Frontal cortex (tissue), 4 donors: ENCODE measurements around the gene SPATA20. TPM values are rescaled to one million over a fixed set of nuclear protein-coding genes. Genes with fewer than 3 reads are reported as not detected.
A peak's percentile ranks its signal among the peaks of the same experiment; 100 is the strongest.

Experiments used
- DNase-seq, 2 donors: peaks; one replicate each; pipeline ENCODE4 v3.0.0; 2012; ENCODE audit warnings: low spot score in 2 of 2
- FAIRE-seq: peaks from 2 replicates; lab custom pipeline; 2012; peaks lifted over from hg19 to GRCh38; lab: Jason Lieb, UNC
- total RNA-seq: library from RNA; depleted of rRNA; stranded (reverse); fragments of >200 nt; gene quantifications from one replicate; pipeline ENCODE4 v1.2.3, GENCODE V29; 2014
- donor health status: control.
- donor health status: control.
- donor health status: control.

SPATA20 gene
- total RNA-seq, 1 donor from 2014 or later: 26.9 TPM

- DNase-seq: no peak
- FAIRE-seq: no peak
Observed at GRCh38 chr17:50551884-50552283, 4.9 kb downstream of the SPATA20 start.

GRCh38 chr17:50554201-50554600, 7.2 kb downstream of the SPATA20 start:
- FAIRE-seq (no peak), DNase-seq (no peak)

GRCh38 chr17:50556803-50557202, 9.8 kb downstream of the SPATA20 start:
- FAIRE-seq (no peak), DNase-seq (no peak)

GRCh38 chr17:50557630-50558029, 10.7 kb downstream of the SPATA20 start:
- DNase-seq (no peak), FAIRE-seq (no peak)

GRCh38 chr17:50558091-50558490, 11.1 kb downstream of the SPATA20 start:
- DNase-seq (no peak), FAIRE-seq (no peak)

- DNase-seq: no peak
- FAIRE-seq: no peak
Observed at GRCh38 chr17:50558581-50558940, 11.6 kb downstream of the SPATA20 start.

GRCh38 chr17:50558941-50559614, 12.1 kb downstream of the SPATA20 start:
- DNase-seq (no peak), FAIRE-seq (no peak)

- FAIRE-seq: no peak
- peak in 1 of 2 donors; percentile 71 for DNase-seq
Observed at GRCh38 chr17:50559674-50560184, 12.8 kb downstream of the SPATA20 start.

GRCh38 chr17:50560185-50560824, 13.3 kb downstream of the SPATA20 start, which contains the start of gene CACNA1G:
CACNA1G (plus strand) TSS chr17:50560715; CDS start chr17:50561460, 745 bp downstream.
- FAIRE-seq (no peak), DNase-seq (peak; percentile 96)

- FAIRE-seq: no peak
Observed at GRCh38 chr17:50560931-50561745, 14.2 kb downstream of the SPATA20 start.

GRCh38 chr17:50561746-50562141, 14.8 kb downstream of the SPATA20 start:
- no peak for DNase-seq
- FAIRE-seq: no peak

More at GRCh38 chr17:50560931-50561745, 14.2 kb downstream of the SPATA20 start:
- DNase-seq: no peak

GRCh38 chr17:50562242-50563091, 15.5 kb downstream of the SPATA20 start:
- DNase-seq (no peak), FAIRE-seq (no peak)

GRCh38 chr17:50563092-50563511, 16.1 kb downstream of the SPATA20 start:
- no peak for DNase-seq
- FAIRE-seq: no peak

- DNase-seq: no peak
Observed at GRCh38 chr17:50564916-50565315, 17.9 kb downstream of the SPATA20 start.

GRCh38 chr17:50565402-50566350, 18.7 kb downstream of the SPATA20 start:
- DNase-seq: peak in 1 of 2 donors; percentile 69
- FAIRE-seq: no peak

More at GRCh38 chr17:50564916-50565315, 17.9 kb downstream of the SPATA20 start:
- FAIRE-seq: no peak

- FAIRE-seq (no peak), DNase-seq (no peak)
Observed at GRCh38 chr17:50566886-50567285, 19.9 kb downstream of the SPATA20 start.

GRCh38 chr17:50568659-50569058, 21.7 kb downstream of the SPATA20 start:
- DNase-seq (no peak), FAIRE-seq (no peak)

GRCh38 chr17:50569592-50569991, 22.6 kb downstream of the SPATA20 start:
- FAIRE-seq (no peak), DNase-seq (no peak)
